PC-3 (cell line): ENCODE measurements around the gene ZCCHC10.
"Not testable (repeated sequence)": the region's sequence is repeated elsewhere in the genome, so short reads cannot be mapped to it uniquely, and the experiment has no call there.

Source experiments
- CTCF ChIP-seq: fragments of 300-600 bp; sonication (generic); conservative IDR thresholded peaks from 2 replicates; pipeline ENCODE4 v1.5.1; 2017; ENCODE audit warnings: antibody characterized with exemption, low read depth, mild to moderate bottlenecking, low read length
- EZH2 ChIP-seq: fragments of 300-600 bp; sonication (generic); IDR thresholded peaks from one replicate; pipeline ENCODE4 v1.6.1; 2017; ENCODE audit warnings: antibody characterized with exemption, mild to moderate bottlenecking, low read length; ENCODE audit not compliant: unreplicated experiment
- EZH2phosphoT487 ChIP-seq: fragments of 300-600 bp; sonication (generic); IDR thresholded peaks from 2 replicates; pipeline ENCODE4 v1.6.1; 2018; ENCODE audit warnings: mild to moderate bottlenecking, antibody characterized with exemption, low read length, borderline replicate concordance

- TF ChIP-seq CTCF, EZH2phosphoT487, EZH2: not testable (repeated sequence)
Measured at GRCh38 chr5:133008455-133008854, 17.9 kb downstream of the ZCCHC10 start.
